Left ventricle myocardium inferior (tissue), 1 donor: ENCODE data around the gene RNF41. TPM values are rescaled to one million over a fixed set of nuclear protein-coding genes. Genes with fewer than 3 reads are reported as not detected.
A peak's percentile ranks its signal among the peaks of the same experiment; 100 is the strongest.

Experiments used
- DNase-seq: peaks from one replicate; pipeline ENCODE4 v3.0.0-alpha.2; 2020
- H3K27ac ChIP-seq: fragments of 200-600 bp; replicated peaks from 2 replicates; pipeline ENCODE4 v1.8.0; 2021
- H3K27me3 ChIP-seq: fragments of 200-600 bp; 2 replicates; pipeline ENCODE4 v1.8.0; 2021; ENCODE audit warnings: low read depth
- H3K36me3 ChIP-seq: fragments of 200-600 bp; 2 replicates; pipeline ENCODE4 v1.8.0; 2021
- H3K4me1 ChIP-seq: fragments of 200-600 bp; 2 replicates; pipeline ENCODE4 v1.8.0; 2021
- H3K4me3 ChIP-seq: fragments of 200-600 bp; 2 replicates; pipeline ENCODE4 v1.8.0; 2021; ENCODE audit warnings: mild to moderate bottlenecking, moderate library complexity
- H3K9me3 ChIP-seq: fragments of 200-600 bp; replicated peaks from 2 replicates; pipeline ENCODE4 v1.8.0; 2021
- intact Hi-C: fragments of 100-400 bp; cut with micrococcal nuclease; formaldehyde crosslinking; loops from one replicate; pipeline ENCODE4 v1.11.0; 2022
- total RNA-seq: library from RNA; stranded (reverse); fragmentation: NEBNext Ultra II Directional; extraction: Animal tissue kit (Norgen Biotek cat#: 25700); gene quantifications from one replicate; pipeline ENCODE4 v1.2.1, GENCODE V29; 2021
- TF ChIP-seq, protein P1 (sequence below): fragments of 200-600 bp; IDR thresholded peaks from 2 replicates; pipeline ENCODE4 v1.8.0; 2021; ENCODE audit warnings: antibody characterized with exemption, mild to moderate bottlenecking, borderline replicate concordance
- donor health status: DM: no; HTN: yes; CAD: no; lungs with severe emphysema.

The RNF41 gene
- total RNA-seq, 1 donor from 2014 or later = 51.4 TPM

DNA sequence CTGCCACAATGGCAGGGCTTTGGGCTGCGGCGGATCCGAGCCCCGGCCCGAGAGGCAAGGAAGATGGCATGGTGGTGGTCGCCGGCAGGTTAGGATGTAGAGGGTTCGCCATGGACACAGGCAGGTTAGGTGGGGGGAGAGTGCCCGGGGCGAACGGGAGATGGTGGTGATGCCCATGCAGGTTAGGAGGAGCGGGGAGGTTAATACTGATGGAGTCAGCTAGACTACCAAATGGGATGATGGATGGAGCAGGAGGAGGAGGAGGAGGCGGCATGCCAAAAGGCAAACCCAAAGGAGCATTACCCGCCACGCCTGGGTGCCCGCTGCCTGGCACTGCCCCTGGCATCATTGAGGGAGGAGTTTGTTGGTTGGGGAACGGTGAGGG, 57.4 kb downstream of the RNF41 start:
- Histone ChIP-seq H3K4me1 (peaks cover 42% of the 10 kb centered on the region), H3K27ac (no peak overlapping the region)

DNA sequence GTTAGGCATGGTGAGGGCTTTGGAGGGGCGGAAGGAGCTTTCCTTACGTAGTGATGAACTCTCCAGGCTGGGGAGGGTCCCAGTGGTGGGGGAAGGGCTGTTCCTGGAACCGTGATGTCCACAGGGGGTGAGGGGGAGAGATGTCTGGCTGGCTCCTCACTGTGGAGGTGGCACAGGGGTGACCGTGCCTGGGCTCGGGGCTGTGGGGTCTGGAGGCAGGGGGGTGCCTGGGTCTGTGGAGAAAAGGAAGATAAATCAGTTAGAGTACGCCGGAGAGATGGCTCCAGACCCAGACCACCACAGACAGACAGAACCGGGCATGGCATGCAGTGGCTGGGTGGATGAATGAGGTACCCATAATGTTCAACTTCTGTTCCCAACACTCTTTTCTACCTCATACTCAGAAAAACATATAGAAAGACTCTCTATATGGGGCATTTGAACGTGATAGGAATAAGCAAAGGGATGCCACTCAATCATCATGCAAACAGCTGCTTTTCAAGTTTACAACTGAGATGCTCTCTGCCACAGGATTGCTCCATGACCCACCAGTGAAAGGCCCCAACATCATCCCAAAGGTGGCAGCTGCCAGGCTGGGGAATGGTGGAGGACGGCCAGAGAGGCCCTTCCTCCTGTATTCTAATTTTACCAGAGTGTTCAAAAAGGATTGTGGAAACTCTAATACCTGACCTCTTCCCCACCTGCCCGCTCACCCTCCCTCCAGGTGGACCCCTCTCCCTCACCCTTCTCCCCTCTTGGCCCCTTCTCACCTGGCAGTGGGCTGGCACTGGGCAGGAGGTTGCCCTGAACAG, 58.0 kb downstream of the RNF41 start:
- Histone ChIP-seq H3K4me3 (no peak overlapping the region), H3K4me1 (peaks cover 46% of the 10 kb centered on the region), H3K27me3 (no peaks in the 10 kb centered on the region), H3K9me3 (no peaks in the 10 kb centered on the region), H3K27ac (peak overlapping the region; percentile 96), H3K36me3 (peaks cover 93% of the 10 kb centered on the region)
- TF ChIP-seq, protein P1, sequence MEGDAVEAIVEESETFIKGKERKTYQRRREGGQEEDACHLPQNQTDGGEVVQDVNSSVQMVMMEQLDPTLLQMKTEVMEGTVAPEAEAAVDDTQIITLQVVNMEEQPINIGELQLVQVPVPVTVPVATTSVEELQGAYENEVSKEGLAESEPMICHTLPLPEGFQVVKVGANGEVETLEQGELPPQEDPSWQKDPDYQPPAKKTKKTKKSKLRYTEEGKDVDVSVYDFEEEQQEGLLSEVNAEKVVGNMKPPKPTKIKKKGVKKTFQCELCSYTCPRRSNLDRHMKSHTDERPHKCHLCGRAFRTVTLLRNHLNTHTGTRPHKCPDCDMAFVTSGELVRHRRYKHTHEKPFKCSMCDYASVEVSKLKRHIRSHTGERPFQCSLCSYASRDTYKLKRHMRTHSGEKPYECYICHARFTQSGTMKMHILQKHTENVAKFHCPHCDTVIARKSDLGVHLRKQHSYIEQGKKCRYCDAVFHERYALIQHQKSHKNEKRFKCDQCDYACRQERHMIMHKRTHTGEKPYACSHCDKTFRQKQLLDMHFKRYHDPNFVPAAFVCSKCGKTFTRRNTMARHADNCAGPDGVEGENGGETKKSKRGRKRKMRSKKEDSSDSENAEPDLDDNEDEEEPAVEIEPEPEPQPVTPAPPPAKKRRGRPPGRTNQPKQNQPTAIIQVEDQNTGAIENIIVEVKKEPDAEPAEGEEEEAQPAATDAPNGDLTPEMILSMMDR = no peak
- intact Hi-C loops = no loop called here
- no peak for DNase-seq

More for the DNA sequence above, 57.4 kb downstream of the RNF41 start:
- TF ChIP-seq, protein P1 = no peak
- H3K4me3 ChIP-seq = no peak overlapping the region
- H3K9me3 ChIP-seq = no peaks in the 10 kb centered on the region
- peaks cover 98% of the 10 kb centered on the region for H3K36me3 ChIP-seq
- intact Hi-C loops = no loop called here
- no peaks in the 10 kb centered on the region for H3K27me3 ChIP-seq
- no peak for DNase-seq

DNA sequence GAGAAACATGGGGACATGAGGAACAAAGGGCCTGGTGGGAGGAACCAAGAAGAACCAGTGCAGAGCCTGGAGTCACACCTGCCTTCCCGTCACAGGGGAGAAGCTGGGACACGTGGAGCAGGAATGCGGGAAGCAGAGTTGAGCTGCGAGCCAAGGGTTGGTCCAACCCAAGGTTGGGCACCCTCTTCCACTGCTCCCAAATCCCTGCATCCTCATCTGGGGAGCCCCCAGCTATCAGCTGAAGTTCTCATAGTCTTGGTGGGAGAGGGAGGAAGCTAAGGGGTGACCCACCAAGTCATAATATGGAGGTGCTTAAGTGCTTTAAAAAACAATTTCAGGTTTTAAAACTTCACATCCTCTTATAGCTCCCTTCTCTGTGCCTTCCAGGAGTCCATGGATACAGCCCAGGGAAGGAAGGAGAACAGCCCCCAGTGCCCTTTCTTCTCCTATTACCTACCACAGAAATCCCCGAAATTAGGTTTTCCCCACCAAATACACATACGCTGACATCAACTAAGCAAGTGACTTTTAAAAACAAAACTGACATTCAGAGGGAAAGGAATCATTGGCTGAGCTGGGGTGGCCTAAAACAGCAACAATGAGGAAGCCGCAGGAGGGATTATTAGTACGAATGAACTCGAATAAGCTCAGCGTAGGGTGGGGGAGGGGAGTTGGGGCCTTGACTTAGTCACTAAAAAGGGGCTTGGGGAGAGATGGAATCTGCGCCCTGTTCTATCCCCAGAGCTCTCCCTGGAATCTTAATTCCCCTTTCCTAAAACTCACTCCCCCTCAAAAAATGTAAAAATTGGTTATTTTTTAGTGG, 59.0 kb downstream of the RNF41 start:
- H3K9me3 ChIP-seq = no peaks in the 10 kb centered on the region
- peaks cover 84% of the 10 kb centered on the region for H3K36me3 ChIP-seq
- peaks cover 50% of the 10 kb centered on the region for H3K4me1 ChIP-seq
- H3K4me3 ChIP-seq = no peak overlapping the region
- no peak for DNase-seq
- intact Hi-C loops = no loop called here
- H3K27ac ChIP-seq = peak overlapping the region; percentile 96
- no peaks in the 10 kb centered on the region for H3K27me3 ChIP-seq
- TF ChIP-seq, protein P1 = no peak

DNA sequence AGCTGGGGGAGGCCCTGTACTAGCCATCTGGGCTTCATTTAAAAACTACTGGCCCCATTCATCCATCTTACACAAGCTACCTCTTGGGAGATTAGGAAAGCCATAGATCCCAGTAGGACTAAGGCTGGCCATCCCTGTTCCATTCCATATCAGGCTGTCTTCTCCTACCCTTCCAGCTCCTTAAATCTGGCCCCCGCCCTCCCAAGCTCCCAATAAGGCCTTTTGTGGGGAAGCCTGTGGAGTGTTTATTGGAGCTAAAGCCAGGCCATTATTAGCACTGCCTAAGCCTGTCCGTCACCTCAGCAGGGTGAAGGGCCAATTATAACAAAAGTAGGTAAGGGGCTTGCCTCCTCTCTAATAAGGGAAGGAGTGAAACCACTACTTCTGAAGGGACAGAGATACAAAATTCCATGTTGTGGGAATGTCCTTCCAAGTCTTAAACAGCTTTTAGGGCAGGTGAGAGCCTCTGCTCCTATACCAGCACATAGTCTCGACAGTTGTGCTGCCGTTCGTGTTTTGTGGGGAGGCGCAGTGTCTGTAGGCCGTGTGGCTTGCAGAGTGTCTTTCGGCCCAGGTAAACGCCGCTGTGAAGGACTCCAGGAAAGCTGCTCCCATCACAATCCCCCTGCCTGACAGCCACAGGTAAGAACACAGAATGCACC, 59.9 kb downstream of the RNF41 start:
- DNase-seq = no peak
- no peaks in the 10 kb centered on the region for H3K9me3 ChIP-seq
- peaks cover 75% of the 10 kb centered on the region for H3K36me3 ChIP-seq
- intact Hi-C loops = no loop called here
- no peaks in the 10 kb centered on the region for H3K27me3 ChIP-seq
- TF ChIP-seq, protein P1 = no peak
- H3K4me3 ChIP-seq = peak overlapping the region; percentile 75
- peaks cover 58% of the 10 kb centered on the region for H3K4me1 ChIP-seq
- peak overlapping the region; percentile 96 for H3K27ac ChIP-seq

DNA sequence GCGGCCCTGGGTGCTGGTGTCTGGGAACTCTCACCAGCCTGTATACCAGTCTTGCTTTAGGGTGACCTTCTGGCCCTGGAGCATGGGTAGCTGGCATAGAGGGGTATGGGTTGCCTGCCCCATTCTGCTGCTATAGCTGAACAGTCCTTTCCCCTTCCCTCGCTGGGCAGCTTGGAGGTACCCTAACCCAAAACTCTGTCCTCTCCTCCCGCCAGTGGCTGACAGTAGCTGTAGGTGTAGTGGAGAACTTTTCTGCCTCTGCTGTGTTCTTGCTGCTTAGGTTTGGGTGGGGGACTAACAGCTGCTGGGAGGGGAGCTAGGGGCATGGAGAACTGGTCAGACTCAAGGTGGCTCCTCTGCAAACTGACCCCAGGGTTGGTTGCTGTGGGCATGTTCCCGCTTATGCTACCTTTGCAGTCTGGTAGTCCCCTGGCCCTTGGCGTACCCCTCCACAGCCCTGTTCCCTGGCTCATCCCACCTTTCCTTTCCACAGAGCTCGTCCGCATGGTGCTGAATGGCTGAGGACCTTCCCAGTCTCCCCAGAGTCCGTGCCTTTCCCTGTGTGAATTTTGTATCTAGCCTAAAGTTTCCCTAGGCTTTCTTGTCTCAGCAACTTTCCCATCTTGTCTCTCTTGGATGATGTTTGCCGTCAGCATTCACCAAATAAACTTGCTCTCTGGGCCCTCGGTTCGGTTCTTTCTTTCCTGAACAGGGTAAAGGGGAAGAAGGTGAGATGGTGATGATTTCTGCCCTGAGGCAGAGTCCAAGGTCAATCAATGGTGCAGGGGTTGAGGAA, 60.6 kb downstream of the RNF41 start:
- H3K36me3 ChIP-seq = peaks cover 68% of the 10 kb centered on the region
- H3K27ac ChIP-seq = peak overlapping the region; percentile 96
- peak overlapping the region; percentile 75 for H3K4me3 ChIP-seq
- no peaks in the 10 kb centered on the region for H3K9me3 ChIP-seq
- no peak for DNase-seq
- intact Hi-C loops = no loop called here
- TF ChIP-seq, protein P1 = no peak
- H3K4me1 ChIP-seq = peaks cover 62% of the 10 kb centered on the region
- no peaks in the 10 kb centered on the region for H3K27me3 ChIP-seq
